ENCODE results near the gene NPTN. TPM values are rescaled to one million over a fixed set of nuclear protein-coding genes. Genes with fewer than 3 reads are reported as not detected.

Gene NPTN
- total RNA-seq, 1 donor from 2014 or later, result 256 TPM

DNA sequence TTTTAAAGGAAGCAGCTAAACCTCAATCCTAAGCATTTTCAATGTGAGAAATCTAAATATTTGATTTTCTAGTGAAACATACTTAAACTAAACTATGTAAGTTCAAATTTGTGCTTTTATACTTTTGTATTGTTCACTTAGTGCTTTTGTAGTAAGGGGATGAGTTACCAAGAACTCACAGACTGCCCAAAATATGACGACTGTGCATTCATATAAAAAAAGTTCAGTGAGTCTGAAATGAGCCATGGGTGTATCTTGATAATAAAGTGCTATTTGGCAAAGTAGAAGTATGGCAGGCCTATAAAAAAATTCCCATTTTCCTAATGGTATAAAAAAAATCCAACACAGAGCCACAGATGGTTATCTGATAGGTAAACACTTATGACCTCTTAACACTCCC, 66.2 kb downstream of the NPTN start:
- Mint-ChIP-seq H3K4me3 (ENCODE audit: unreplicated experiment) (no peak overlapping the region), H3K4me1 (ENCODE audit: low read depth) (peaks cover 20% of the 10 kb centered on the region), H3K9me3 (ENCODE audit: low read depth) (no peaks in the 10 kb centered on the region), H3K27me3 (ENCODE audit: low read depth) (no peaks in the 10 kb centered on the region), H3K27ac (ENCODE audit: unreplicated experiment) (no peak overlapping the region), H3K36me3 (ENCODE audit: low read depth) (peaks cover 30% of the 10 kb centered on the region)
- no peak for DNase-seq (ENCODE audit: low spot score)
- TF ChIP-seq, protein P1, sequence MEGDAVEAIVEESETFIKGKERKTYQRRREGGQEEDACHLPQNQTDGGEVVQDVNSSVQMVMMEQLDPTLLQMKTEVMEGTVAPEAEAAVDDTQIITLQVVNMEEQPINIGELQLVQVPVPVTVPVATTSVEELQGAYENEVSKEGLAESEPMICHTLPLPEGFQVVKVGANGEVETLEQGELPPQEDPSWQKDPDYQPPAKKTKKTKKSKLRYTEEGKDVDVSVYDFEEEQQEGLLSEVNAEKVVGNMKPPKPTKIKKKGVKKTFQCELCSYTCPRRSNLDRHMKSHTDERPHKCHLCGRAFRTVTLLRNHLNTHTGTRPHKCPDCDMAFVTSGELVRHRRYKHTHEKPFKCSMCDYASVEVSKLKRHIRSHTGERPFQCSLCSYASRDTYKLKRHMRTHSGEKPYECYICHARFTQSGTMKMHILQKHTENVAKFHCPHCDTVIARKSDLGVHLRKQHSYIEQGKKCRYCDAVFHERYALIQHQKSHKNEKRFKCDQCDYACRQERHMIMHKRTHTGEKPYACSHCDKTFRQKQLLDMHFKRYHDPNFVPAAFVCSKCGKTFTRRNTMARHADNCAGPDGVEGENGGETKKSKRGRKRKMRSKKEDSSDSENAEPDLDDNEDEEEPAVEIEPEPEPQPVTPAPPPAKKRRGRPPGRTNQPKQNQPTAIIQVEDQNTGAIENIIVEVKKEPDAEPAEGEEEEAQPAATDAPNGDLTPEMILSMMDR (IDR thresholded peaks at IDR 0.05), result no peak

DNA sequence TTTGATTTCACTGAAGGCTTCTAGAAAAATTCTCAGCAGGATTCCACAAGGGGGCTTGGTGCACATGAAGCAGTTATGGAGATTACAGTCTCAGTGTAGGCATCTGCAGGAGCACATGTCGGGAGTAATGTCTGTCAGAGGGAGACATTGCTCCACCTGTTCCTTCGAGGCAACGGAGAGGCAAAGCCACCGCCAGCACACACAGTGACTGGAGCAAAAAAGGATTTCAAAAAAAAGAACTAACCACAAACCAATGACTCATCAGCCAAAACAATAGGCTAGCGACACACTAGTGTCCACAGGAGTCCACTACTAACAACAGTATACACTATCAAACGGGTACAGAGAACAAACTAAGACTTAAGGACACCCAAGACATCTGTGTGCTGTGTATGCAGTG, 68.9 kb downstream of the NPTN start:
- Mint-ChIP-seq H3K27me3 (ENCODE audit: low read depth) (no peaks in the 10 kb centered on the region), H3K27ac (ENCODE audit: unreplicated experiment) (peak overlapping the region; percentile 72), H3K36me3 (ENCODE audit: low read depth) (peaks cover 17% of the 10 kb centered on the region)

DNA sequence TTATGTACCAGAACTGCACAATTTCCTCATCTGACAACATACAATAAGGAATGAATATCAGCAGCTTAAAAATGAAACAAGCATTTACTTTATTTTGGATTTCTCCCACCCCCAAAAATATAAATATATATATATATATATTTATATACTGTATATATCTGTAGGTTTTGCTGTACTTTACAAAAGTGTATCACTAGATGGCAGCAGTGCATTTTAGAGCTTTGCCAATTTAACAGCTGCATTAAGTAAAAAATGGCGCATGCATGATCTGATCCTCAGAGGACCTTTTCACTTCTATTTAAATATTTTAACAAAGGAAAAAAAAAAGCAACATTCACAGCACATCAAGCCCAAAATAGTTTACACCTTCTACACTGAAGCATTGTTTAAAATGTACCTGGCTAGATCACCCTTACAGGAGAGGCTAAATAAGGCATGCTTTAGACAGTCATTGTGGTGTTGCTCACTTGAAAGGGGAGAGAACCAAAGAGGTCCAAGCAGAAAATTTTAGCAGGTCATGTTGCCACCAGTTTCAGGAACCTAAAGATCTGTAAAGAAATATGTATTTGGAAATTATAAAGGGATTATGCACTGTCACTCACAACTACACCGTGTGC, 72.6 kb downstream of the NPTN start:
- Mint-ChIP-seq H3K27me3 (ENCODE audit: low read depth) (no peaks in the 10 kb centered on the region), H3K4me1 (ENCODE audit: low read depth) (peaks cover 19% of the 10 kb centered on the region), H3K4me3 (ENCODE audit: unreplicated experiment) (no peak overlapping the region), H3K27ac (ENCODE audit: unreplicated experiment) (no peak overlapping the region), H3K36me3 (ENCODE audit: low read depth) (peaks cover 24% of the 10 kb centered on the region), H3K9me3 (ENCODE audit: low read depth) (no peaks in the 10 kb centered on the region)
- TF ChIP-seq, protein P1 (IDR thresholded peaks at IDR 0.05), result peak; percentile 89
- DNase-seq (ENCODE audit: low spot score), result no peak

More for the DNA sequence above, 68.9 kb downstream of the NPTN start:
- Mint-ChIP-seq H3K4me1 (ENCODE audit: low read depth) (peaks cover 22% of the 10 kb centered on the region), H3K9me3 (ENCODE audit: low read depth) (no peaks in the 10 kb centered on the region), H3K4me3 (ENCODE audit: unreplicated experiment) (no peak overlapping the region)
- TF ChIP-seq, protein P1 (IDR thresholded peaks at IDR 0.05), result peak; percentile 61
- no peak for DNase-seq (ENCODE audit: low spot score)

DNA sequence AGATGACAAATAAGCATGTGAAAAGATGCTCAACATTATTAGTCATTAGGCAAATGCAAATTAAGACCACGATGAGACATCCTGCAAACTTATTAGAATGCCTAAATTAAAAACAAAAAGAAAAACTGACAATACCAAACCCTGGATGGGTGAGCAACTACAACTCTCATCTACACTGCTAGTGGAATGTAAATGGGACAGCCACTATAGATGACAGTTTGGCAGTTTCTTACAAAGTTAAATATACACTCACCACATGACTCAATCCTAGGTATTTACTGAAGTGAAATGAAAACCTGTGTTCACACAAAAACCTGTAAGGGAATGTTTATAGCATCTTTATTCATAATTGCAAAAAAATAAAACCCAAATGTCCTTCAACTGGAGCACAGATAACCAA, 74.7 kb downstream of the NPTN start:
- TF ChIP-seq, protein P1 (IDR thresholded peaks at IDR 0.05), result no peak
- Mint-ChIP-seq H3K9me3 (ENCODE audit: low read depth) (no peaks in the 10 kb centered on the region), H3K4me3 (ENCODE audit: unreplicated experiment) (no peak overlapping the region), H3K27ac (ENCODE audit: unreplicated experiment) (no peak overlapping the region), H3K36me3 (ENCODE audit: low read depth) (peaks cover 24% of the 10 kb centered on the region), H3K27me3 (ENCODE audit: low read depth) (no peaks in the 10 kb centered on the region), H3K4me1 (ENCODE audit: low read depth) (peaks cover 2% of the 10 kb centered on the region)
- DNase-seq (ENCODE audit: low spot score), result no peak

DNA sequence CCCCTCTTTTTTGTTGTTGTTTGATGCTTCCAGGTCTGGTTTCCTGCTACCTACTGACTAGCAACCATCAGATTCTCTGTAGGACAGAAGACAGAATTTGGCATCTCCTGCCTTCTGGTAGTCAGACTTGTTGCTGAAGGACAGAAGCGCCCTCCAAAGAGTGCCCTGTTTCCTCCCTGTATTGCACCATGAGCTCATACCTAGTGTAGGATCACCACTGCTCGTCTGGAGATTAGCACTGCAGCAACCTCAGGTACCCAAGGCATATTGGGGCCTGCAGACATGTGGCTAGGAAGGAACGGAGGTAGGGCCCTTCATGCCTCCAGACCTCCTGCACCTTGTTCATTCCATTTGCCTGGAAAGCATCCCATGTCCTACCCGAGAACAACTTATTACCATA, 78.1 kb downstream of the NPTN start:
- peaks cover 19% of the 10 kb centered on the region for H3K36me3 Mint-ChIP-seq (ENCODE audit: low read depth)
- no peaks in the 10 kb centered on the region for H3K27me3 Mint-ChIP-seq (ENCODE audit: low read depth)
- DNase-seq (ENCODE audit: low spot score), result no peak
- no peaks in the 10 kb centered on the region for H3K4me1 Mint-ChIP-seq (ENCODE audit: low read depth)
- TF ChIP-seq, protein P1 (IDR thresholded peaks at IDR 0.05), result no peak
- H3K27ac Mint-ChIP-seq (ENCODE audit: unreplicated experiment), result no peak overlapping the region
- H3K9me3 Mint-ChIP-seq (ENCODE audit: low read depth), result no peaks in the 10 kb centered on the region
- H3K4me3 Mint-ChIP-seq (ENCODE audit: unreplicated experiment), result no peak overlapping the region

Measured in chondrocyte (in vitro differentiated cells).